ENCODE measurements around the gene HLA-DRB1. TPM values are rescaled to one million over a fixed set of nuclear protein-coding genes. Genes with fewer than 3 reads are reported as not detected.

The HLA-DRB1 gene
- total RNA-seq, 2 donors from 2014 or later = 50.0 to 80.3 TPM

GRCh38 chr6:32570363-32570905, 19.2 kb downstream of the HLA-DRB1 start:
- Histone ChIP-seq H3K36me3 (no peaks in the 10 kb centered on the region), H3K27me3 (replicated peaks; ENCODE audit: insufficient read depth) (no peaks in the 10 kb centered on the region), H3K9me3 (no peaks in the 10 kb centered on the region), H3K4me3 (no peak overlapping the region), H3K4me1 (ENCODE audit: control insufficient read depth in 1 of 2, low read depth in 2 of 2) (no peaks in the 10 kb centered on the region), H3K27ac (no peak overlapping the region)
- TF ChIP-seq, protein P1, sequence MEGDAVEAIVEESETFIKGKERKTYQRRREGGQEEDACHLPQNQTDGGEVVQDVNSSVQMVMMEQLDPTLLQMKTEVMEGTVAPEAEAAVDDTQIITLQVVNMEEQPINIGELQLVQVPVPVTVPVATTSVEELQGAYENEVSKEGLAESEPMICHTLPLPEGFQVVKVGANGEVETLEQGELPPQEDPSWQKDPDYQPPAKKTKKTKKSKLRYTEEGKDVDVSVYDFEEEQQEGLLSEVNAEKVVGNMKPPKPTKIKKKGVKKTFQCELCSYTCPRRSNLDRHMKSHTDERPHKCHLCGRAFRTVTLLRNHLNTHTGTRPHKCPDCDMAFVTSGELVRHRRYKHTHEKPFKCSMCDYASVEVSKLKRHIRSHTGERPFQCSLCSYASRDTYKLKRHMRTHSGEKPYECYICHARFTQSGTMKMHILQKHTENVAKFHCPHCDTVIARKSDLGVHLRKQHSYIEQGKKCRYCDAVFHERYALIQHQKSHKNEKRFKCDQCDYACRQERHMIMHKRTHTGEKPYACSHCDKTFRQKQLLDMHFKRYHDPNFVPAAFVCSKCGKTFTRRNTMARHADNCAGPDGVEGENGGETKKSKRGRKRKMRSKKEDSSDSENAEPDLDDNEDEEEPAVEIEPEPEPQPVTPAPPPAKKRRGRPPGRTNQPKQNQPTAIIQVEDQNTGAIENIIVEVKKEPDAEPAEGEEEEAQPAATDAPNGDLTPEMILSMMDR (IDR thresholded peaks at IDR 0.05) = no peak
- ATAC-seq (ENCODE audit: insufficient number of reproducible peaks, low FRiP score, low read depth) (no peak), DNase-seq (ENCODE audit: low spot score) (no peak)

- no peak overlapping the region for H3K27ac ChIP-seq
- ATAC-seq (ENCODE audit: insufficient number of reproducible peaks, low FRiP score, low read depth) (no peak), DNase-seq (ENCODE audit: low spot score) (no peak)
- no peaks in the 10 kb centered on the region for H3K4me1 ChIP-seq (ENCODE audit: control insufficient read depth in 1 of 2, low read depth in 2 of 2)
- TF ChIP-seq, protein P1 (IDR thresholded peaks at IDR 0.05) = no peak
- H3K27me3 ChIP-seq (replicated peaks; ENCODE audit: insufficient read depth) = no peaks in the 10 kb centered on the region
- no peaks in the 10 kb centered on the region for H3K9me3 ChIP-seq
- no peaks in the 10 kb centered on the region for H3K36me3 ChIP-seq
- H3K4me3 ChIP-seq = no peak overlapping the region
These were observed 21.1 kb downstream of the HLA-DRB1 start for GRCh38 chr6:32568561-32568960.

DNA sequence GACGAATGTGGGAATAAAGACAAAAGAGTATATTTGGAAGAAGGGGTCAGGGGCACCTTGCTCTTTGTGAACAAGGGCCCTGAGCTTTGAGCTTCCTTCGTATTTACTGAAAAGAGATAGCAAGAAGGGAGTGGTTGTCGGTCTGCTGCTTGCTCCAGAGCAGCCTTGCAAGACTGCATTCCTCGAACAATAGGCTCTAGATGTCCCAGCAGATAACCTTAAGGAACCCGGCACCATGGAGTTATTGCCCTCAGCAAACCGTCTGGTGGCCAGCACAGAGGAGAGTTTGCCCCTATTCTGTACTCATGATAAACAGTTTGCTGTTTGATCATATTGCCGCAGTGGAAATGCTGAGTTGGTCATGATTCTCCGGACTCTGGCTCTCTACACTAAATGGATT, 22.7 kb downstream of the HLA-DRB1 start:
- no peaks in the 10 kb centered on the region for H3K27me3 ChIP-seq (replicated peaks; ENCODE audit: insufficient read depth)

GRCh38 chr6:32565511-32565910, 24.1 kb downstream of the HLA-DRB1 start:
- H3K4me1 ChIP-seq (ENCODE audit: control insufficient read depth in 1 of 2, low read depth in 2 of 2) = no peaks in the 10 kb centered on the region
- no peak for ATAC-seq (ENCODE audit: insufficient number of reproducible peaks, low FRiP score, low read depth)

More for the DNA sequence above, 22.7 kb downstream of the HLA-DRB1 start:
- DNase-seq (ENCODE audit: low spot score) (no peak), ATAC-seq (ENCODE audit: insufficient number of reproducible peaks, low FRiP score, low read depth) (no peak)
- TF ChIP-seq, protein P1 (IDR thresholded peaks at IDR 0.05) = no peak
- Histone ChIP-seq H3K36me3 (no peaks in the 10 kb centered on the region), H3K9me3 (no peaks in the 10 kb centered on the region), H3K27ac (no peak overlapping the region), H3K4me1 (ENCODE audit: control insufficient read depth in 1 of 2, low read depth in 2 of 2) (no peaks in the 10 kb centered on the region), H3K4me3 (no peak overlapping the region)

GRCh38 chr6:32562940-32563339, 26.7 kb downstream of the HLA-DRB1 start:
- Histone ChIP-seq H3K36me3 (no peaks in the 10 kb centered on the region), H3K27ac (no peak overlapping the region), H3K4me1 (ENCODE audit: control insufficient read depth in 1 of 2, low read depth in 2 of 2) (no peaks in the 10 kb centered on the region), H3K27me3 (replicated peaks; ENCODE audit: insufficient read depth) (no peaks in the 10 kb centered on the region), H3K4me3 (no peak overlapping the region), H3K9me3 (no peaks in the 10 kb centered on the region)
- ATAC-seq (ENCODE audit: insufficient number of reproducible peaks, low FRiP score, low read depth) = no peak
- no peak for DNase-seq (ENCODE audit: low spot score)
- TF ChIP-seq, protein P1 (IDR thresholded peaks at IDR 0.05) = no peak

More at GRCh38 chr6:32565511-32565910, 24.1 kb downstream of the HLA-DRB1 start:
- TF ChIP-seq, protein P1 (IDR thresholded peaks at IDR 0.05) = no peak
- no peaks in the 10 kb centered on the region for H3K36me3 ChIP-seq
- no peaks in the 10 kb centered on the region for H3K27me3 ChIP-seq (replicated peaks; ENCODE audit: insufficient read depth)
- H3K9me3 ChIP-seq = no peaks in the 10 kb centered on the region
- no peak overlapping the region for H3K27ac ChIP-seq
- DNase-seq (ENCODE audit: low spot score) = no peak
- no peak overlapping the region for H3K4me3 ChIP-seq
